Activated naive CD4-positive, alpha-beta T cell treated with anti-CD3 and anti-CD28 coated beads, Interleukin-2, amount 50 U/mL, for 72 hours (primary cell): ENCODE data around the gene TUBA3D. TPM values are rescaled to one million over a fixed set of nuclear protein-coding genes. Genes with fewer than 3 reads are reported as not detected.
A peak's percentile ranks its signal among the peaks of the same experiment; 100 is the strongest.
"Not testable (repeated sequence)": the region's sequence is repeated elsewhere in the genome, so short reads cannot be mapped to it uniquely, and the experiment has no call there.

Source experiments
- ATAC-seq, 2 donors: fragments of 150-1000 bp; cut with Tn5 transposase; 2 replicates each; pipeline ENCODE4 v1.10.0; 2021; ENCODE audit warnings: mild to moderate bottlenecking in 2 of 2, moderate library complexity in 2 of 2
- DNase-seq, 2 donors: peaks; one replicate each; pipeline ENCODE4 v3.0.0; 2021 to 2022; ENCODE audit warnings: low spot score in 2 of 2
- H3K27ac Mint-ChIP-seq, 2 donors: one replicate each; pipeline ENCODE4 v1.8.0; 2022; ENCODE audit warnings: mild to moderate bottlenecking in 2 of 2, mixed read lengths in 2 of 2
- H3K36me3 Mint-ChIP-seq, 2 donors: one replicate each; pipeline ENCODE4 v1.8.0; 2022; ENCODE audit warnings: mixed read lengths in 2 of 2
- H3K9me3 Mint-ChIP-seq, 2 donors: one replicate each; pipeline ENCODE4 v1.8.0; 2022; ENCODE audit warnings: mixed read lengths in 2 of 2
- total RNA-seq, 2 donors: library from RNA; stranded (reverse); gene quantifications; one replicate each; pipeline ENCODE4 v1.2.3, GENCODE V29; 2022

The TUBA3D gene
- total RNA-seq, 2 donors from 2014 or later: not detected

DNA sequence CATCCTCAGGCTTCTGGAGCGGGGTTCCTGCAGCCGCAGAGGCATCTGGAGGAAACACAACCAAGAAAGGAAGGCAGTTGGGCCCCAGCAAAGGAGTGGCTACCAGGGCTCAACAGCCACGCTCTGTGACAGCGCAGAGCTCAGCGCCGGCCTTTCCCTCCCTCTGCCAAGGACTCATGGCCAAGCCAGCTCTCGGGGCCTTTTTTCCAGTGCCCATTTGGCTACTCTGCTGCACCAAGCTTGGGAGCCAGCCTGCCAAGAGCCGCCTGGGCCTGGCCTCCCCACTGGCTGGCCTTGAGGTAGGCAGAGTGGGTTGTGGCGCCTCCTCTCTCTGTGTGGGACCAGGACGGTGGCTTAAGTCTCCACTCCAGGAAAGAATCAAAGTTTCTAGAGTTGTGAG, 44.6 kb downstream of the TUBA3D start:
- ATAC-seq: no peak
- no peak for DNase-seq
- Mint-ChIP-seq H3K27ac (no peak overlapping the region), H3K36me3 (no peaks in the 10 kb centered on the region), H3K9me3 (no peaks in the 10 kb centered on the region)

DNA sequence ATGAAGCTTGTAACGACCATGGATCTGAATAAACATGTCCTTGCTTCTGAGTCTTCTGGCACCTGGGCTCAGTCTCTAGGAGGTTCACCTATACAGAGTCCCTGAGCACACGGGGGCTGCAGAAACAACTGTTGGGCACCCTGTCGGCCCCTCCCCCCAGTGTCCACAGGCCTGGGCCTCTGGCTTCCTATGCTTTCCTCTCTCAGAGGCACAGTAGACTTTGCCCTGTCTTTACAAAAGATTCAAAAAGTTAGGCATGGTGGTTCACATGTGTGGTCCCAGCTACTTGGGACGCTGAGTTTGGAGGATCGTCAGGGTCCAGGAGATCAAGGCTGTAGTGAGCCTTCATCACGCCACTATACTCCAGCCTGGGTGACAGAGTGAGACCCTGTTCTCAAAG, 45.6 kb downstream of the TUBA3D start:
- ATAC-seq, H3K9me3 Mint-ChIP-seq, H3K36me3 Mint-ChIP-seq, DNase-seq: not testable (repeated sequence)
- peak overlapping the region in 1 of 2 donors; percentile 77 for H3K27ac Mint-ChIP-seq

DNA sequence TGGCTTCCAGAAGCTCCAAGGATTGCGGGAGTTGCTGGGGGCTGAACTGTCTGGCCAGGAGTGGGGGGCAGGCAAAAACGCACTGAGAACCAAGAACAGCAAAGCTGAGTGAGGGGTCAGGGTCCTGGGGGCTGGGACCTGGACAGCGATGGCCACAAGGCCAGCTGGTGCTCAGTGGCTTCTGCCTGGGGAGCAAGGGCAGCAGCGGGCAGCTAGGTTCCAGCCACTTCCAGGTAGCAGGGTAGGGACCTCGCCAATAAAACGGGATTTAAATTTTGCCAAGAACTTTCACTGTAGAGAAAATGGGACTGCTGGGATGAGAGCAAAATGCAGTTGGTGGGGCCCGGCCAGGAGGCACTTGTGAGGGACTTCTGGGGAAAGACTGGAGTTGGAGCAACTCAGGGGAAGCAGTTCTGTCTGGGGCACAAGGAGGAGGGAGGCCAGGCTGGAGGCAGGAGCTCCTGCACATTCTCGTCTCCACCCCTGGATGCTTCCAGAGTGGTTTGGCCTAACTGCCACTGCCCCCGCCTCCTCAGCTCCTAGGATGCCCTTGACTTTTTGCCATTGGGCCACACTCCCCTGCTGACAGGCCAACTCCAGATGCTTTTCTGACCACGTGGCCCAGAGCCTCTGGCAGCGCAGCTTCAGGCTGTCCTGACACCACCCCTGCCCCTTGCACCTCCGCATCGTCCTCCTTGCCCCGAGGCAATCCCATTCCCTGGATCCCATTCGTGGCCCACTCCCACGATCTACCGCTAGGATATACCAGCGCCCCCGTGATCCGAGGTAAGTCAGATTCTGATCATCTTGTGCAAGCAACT, 46.3 kb downstream of the TUBA3D start:
- peak in 1 of 2 donors; percentile 44 for DNase-seq
- ATAC-seq: peak; percentile 3 to 9
- H3K27ac Mint-ChIP-seq: peak overlapping the region in 1 of 2 donors; percentile 77

GRCh38 chr2:131525256-131525655, 49.3 kb downstream of the TUBA3D start:
- DNase-seq: peak in 1 of 2 donors; percentile 23
- not testable (repeated sequence) for H3K36me3 Mint-ChIP-seq, ATAC-seq

More for the DNA sequence above, 46.3 kb downstream of the TUBA3D start:
- H3K9me3 Mint-ChIP-seq: no peaks in the 10 kb centered on the region
- no peaks in the 10 kb centered on the region for H3K36me3 Mint-ChIP-seq

DNA sequence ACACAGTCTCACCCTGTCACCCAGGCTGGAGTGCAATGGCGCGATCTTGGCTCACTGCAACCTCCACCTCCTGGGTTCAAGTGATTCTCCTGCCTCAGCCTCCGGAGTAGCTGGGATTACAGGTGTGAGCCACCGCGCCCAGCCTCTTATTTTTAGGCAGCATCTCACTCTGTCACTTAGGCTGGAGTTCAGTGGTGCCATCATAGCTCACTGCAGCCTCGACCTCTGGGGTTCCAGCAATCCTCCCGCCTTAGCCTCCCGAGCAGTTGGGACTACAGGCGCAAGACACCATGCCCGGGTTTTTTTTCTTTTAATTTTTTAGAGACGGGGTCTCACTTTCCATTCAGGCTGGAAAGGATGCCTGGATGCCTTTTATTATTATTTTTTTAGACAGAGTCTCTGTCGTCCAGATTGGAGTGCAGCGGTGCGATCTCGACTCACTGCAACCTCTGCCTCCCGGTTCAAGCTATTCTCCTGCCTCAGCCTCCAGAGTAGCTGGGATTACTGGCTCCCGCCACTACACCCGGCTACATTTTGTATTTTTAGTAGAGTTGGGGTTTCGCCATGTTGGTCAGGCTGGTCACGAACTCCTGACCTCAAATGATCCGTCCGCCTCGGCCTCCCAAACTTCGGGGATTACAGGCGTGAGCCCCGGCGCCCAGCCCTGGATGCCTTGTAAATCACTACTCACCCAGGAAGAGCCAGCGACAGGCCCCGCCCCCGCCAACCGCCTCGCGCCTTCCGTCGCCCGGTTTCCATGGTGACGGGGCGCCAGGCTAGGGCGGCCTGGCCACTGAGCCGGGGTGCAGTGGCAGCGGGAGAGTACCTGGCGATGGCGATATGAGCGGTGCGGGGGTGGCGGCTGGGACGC, 51.4 kb downstream of the TUBA3D start, which contains the start of gene CCDC74A:
CCDC74A (plus strand) TSS at position 758 of the 871 bp plus-strand sequence; CDS start at position 841, 83 bp downstream.
- not testable (repeated sequence) for H3K9me3 Mint-ChIP-seq, H3K36me3 Mint-ChIP-seq
- ATAC-seq (peak; percentile 89 to 94), DNase-seq (peak; percentile 83 to 90)
- peak within 1 kb of the TSS; percentile 85 to 93 for H3K27ac Mint-ChIP-seq

More at GRCh38 chr2:131525256-131525655, 49.3 kb downstream of the TUBA3D start:
- H3K27ac Mint-ChIP-seq, H3K9me3 Mint-ChIP-seq: not testable (repeated sequence)

DNA sequence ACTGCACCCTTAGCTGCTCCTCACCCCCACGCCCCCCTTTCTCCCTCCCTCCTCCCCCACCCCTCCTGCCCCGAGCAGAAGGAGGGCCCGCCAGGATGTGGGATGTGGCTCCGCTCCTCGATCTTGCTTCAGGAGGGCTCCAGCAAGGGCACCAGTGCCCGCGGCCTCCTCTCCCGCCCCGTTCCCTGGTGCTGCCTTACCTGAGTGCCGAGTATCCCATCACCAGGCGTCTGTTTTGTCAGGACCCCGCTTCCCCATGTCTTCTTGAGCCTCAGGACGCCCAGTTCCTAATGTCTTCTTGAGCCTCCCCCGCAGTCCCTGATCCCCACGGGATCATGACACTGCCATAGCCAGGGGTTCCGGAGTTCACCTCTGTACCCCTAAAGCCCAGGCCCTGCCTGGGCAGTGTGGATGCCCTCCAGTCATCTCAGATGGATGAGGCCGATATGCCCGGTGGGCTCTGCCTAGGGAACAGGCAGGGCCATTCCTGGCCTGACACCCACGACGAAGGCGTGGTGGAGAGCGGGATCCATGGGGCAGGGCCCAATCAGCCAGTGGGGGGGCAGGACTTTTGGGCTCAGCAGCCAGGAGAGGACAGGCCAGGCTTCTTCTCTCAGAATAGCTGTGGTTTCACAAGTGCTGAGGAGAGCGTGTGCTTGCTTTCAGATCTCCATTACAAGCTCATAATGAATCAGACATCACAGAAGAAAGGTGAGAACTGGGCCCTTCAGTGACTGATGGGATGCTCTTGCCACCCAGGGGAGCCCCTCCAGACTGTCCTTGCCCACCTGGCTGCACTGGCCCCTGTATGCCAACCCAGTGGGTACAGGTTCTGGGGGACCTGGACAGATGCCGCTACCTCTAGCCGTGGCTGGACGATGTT, 53.3 kb downstream of the TUBA3D start:
- ATAC-seq: peak; percentile 36 to 43

DNA sequence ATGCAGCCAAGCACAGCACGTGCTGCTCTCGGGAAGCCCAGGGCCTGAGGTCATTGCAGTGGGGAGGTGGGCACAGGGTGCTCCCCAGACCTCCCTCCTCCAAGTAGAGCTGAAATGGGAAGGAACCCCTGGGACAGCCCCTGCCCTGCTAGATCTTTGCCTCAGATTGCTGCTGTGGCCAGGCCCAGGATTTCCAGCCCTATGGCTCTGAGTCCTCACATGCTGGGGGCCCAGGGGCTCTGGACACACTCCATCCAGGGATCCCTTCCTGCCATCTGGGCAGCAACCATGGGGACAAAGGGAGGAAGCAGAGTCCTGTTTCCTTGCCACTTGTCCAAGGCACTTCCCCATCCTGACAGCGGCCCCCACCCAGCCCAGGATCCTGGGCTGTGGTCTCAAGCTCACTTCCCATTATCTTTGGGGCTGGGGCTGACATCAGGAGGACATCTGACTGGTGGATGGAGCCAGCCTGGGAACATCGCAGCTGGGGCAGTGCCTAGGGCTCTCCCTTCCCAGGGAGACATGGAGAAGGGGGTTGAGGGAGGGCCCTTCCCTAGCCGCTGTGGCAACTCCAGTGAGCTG, 54.0 kb downstream of the TUBA3D start:
- not testable (repeated sequence) for ATAC-seq

More for the DNA sequence above, 53.3 kb downstream of the TUBA3D start:
- H3K9me3 Mint-ChIP-seq, H3K27ac Mint-ChIP-seq, H3K36me3 Mint-ChIP-seq: not testable (repeated sequence)
- DNase-seq: peak; percentile 22 to 54

GRCh38 chr2:131530626-131531344, 54.9 kb downstream of the TUBA3D start:
- not testable (repeated sequence) for H3K9me3 Mint-ChIP-seq

More for the DNA sequence above, 54.0 kb downstream of the TUBA3D start:
- not testable (repeated sequence) for H3K27ac Mint-ChIP-seq, H3K9me3 Mint-ChIP-seq, H3K36me3 Mint-ChIP-seq
- peak in 1 of 2 donors; percentile 46 for DNase-seq

GRCh38 chr2:131531547-131532185, 55.7 kb downstream of the TUBA3D start:
- ATAC-seq, H3K9me3 Mint-ChIP-seq, H3K36me3 Mint-ChIP-seq, H3K27ac Mint-ChIP-seq, DNase-seq: not testable (repeated sequence)

More at GRCh38 chr2:131530626-131531344, 54.9 kb downstream of the TUBA3D start:
- not testable (repeated sequence) for DNase-seq, H3K36me3 Mint-ChIP-seq, ATAC-seq, H3K27ac Mint-ChIP-seq

Other genes starting within 250 kb of the TUBA3D start
- not detected for gene RAB6D, start 112.0 kb upstream of the TUBA3D start, total RNA-seq
- gene MZT2A, start 16.3 kb downstream of the TUBA3D start, total RNA-seq: 100 to 1,000 TPM in 1 of 2 donors, 10 to 100 TPM in 1; 71.2 to 162 TPM
- 1 to 10 TPM; 3.7 to 7.1 TPM for gene CCDC74A, start 51.8 kb downstream of the TUBA3D start, total RNA-seq